ENCODE results near the gene NUCKS1. TPM values are rescaled to one million over a fixed set of nuclear protein-coding genes. Genes with fewer than 3 reads are reported as not detected.

The NUCKS1 gene
- total RNA-seq, 2 experiments from 2014 or later = 145 to 177 TPM

GRCh38 chr1:205677167-205677566, 72.8 kb downstream of the NUCKS1 start:
- H3K4me3 Mint-ChIP-seq = no peak overlapping the region
- ChIA-PET POLR2A (interaction anchor here (0.6 to 1.3 kb wide), 2 partner anchors 45 to 192 kb away, joined by 3 read pairs; partner anchors contain the start of gene ELK4), CTCF (interaction anchor here (0.9 to 10.1 kb wide), 6 partner anchors 7 to 86 kb away, joined by 3 to 101 read pairs (median 10); no protein-coding TSS in a partner anchor)
- ATAC-seq (no peak), DNase-seq (no peak)
- intact Hi-C loops (cut with micrococcal nuclease) = no loop called here
- TF ChIP-seq CTCF (IDR thresholded peaks at IDR 0.05) = no peak
- H3K9me3 Mint-ChIP-seq = no peaks in the 10 kb centered on the region
- H3K27ac Mint-ChIP-seq = no peak overlapping the region
- H3K4me1 Mint-ChIP-seq (ENCODE audit: low read depth) = peaks cover 12% of the 10 kb centered on the region
- no peaks in the 10 kb centered on the region for H3K36me3 Mint-ChIP-seq (ENCODE audit: low read depth)
- peaks cover 16% of the 10 kb centered on the region for H3K27me3 Mint-ChIP-seq

- ChIA-PET CTCF (interaction anchor here (1.5 to 10.1 kb wide), 3 partner anchors 19 to 85 kb away, joined by 10 to 101 read pairs (median 33); no protein-coding TSS in a partner anchor), POLR2A (no interaction called here)
- H3K27me3 Mint-ChIP-seq = peaks cover 17% of the 10 kb centered on the region
Observed at GRCh38 chr1:205676597-205676996, 73.4 kb downstream of the NUCKS1 start.

GRCh38 chr1:205676002-205676401, 74.0 kb downstream of the NUCKS1 start:
- intact Hi-C loops (cut with micrococcal nuclease) = no loop called here
- ChIA-PET POLR2A (no interaction called here), CTCF (interaction anchor here (5.8 to 10.1 kb wide), 2 partner anchors 19 to 35 kb away, joined by 33 to 101 read pairs; no protein-coding TSS in a partner anchor)
- Mint-ChIP-seq H3K9me3 (no peaks in the 10 kb centered on the region), H3K36me3 (ENCODE audit: low read depth) (no peaks in the 10 kb centered on the region), H3K27ac (no peak overlapping the region), H3K4me3 (no peak overlapping the region), H3K4me1 (ENCODE audit: low read depth) (peaks cover 12% of the 10 kb centered on the region), H3K27me3 (peaks cover 14% of the 10 kb centered on the region)
- ATAC-seq (no peak), DNase-seq (no peak)
- TF ChIP-seq CTCF (IDR thresholded peaks at IDR 0.05) = no peak

More at GRCh38 chr1:205676597-205676996, 73.4 kb downstream of the NUCKS1 start:
- no peaks in the 10 kb centered on the region for H3K36me3 Mint-ChIP-seq (ENCODE audit: low read depth)
- no peak overlapping the region for H3K27ac Mint-ChIP-seq
- no peak overlapping the region for H3K4me3 Mint-ChIP-seq
- DNase-seq (no peak), ATAC-seq (no peak)
- H3K9me3 Mint-ChIP-seq = no peaks in the 10 kb centered on the region
- intact Hi-C loops (cut with micrococcal nuclease) = no loop called here
- peaks cover 12% of the 10 kb centered on the region for H3K4me1 Mint-ChIP-seq (ENCODE audit: low read depth)
- no peak for TF ChIP-seq CTCF (IDR thresholded peaks at IDR 0.05)

DNA sequence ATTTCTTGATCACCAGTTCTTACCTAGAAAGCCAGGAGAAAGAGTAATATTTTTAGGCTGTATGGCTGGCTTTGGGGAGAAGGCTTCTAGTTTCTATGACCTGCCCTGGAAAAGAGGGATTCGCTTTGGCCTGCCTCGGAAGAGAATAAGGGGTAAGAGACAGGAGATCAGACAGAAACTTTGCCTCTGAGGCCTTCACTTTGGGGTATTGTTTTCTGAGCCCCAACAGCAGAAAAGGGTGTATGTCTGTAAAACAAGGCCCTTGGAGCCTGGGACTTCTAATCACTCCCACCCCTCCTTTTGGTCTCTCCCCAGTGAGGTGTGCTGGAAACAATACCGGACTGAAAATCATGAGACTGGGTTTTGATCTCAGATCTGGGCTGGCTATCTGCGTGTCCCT, 74.7 kb downstream of the NUCKS1 start:
- H3K36me3 Mint-ChIP-seq (ENCODE audit: low read depth) = no peaks in the 10 kb centered on the region
- DNase-seq (no peak), ATAC-seq (no peak)
- H3K27ac Mint-ChIP-seq = no peak overlapping the region
- peaks cover 10% of the 10 kb centered on the region for H3K27me3 Mint-ChIP-seq
- peaks cover 8% of the 10 kb centered on the region for H3K4me1 Mint-ChIP-seq (ENCODE audit: low read depth)
- ChIA-PET CTCF (interaction anchor here (10.1 kb wide), 1 partner anchor 18 kb away, joined by 101 read pairs; no protein-coding TSS in a partner anchor), POLR2A (no interaction called here)
- H3K4me3 Mint-ChIP-seq = no peak overlapping the region
- H3K9me3 Mint-ChIP-seq = no peaks in the 10 kb centered on the region
- intact Hi-C loops (cut with micrococcal nuclease) = no loop called here
- no peak for TF ChIP-seq CTCF (IDR thresholded peaks at IDR 0.05)

DNA sequence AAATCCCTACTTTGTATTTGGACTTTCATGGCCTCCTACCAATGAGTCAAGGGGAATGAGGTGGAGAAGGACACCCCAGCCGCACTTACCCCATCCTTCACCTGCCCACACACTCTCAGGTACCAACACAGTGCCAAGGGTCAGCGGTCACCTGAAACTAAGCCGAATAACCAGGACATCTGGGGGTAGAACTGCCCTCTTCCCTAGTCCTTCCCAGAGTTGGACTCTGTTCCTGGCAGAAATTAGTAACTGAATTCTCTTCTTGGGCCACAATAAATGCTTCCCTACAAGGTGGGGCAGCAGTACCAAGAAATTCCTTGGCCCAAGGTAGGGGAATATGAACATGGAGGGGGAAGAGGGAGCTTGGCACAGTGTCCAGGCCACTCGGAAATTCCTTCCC, 77.0 kb downstream of the NUCKS1 start:
- H3K27me3 Mint-ChIP-seq = peaks cover 14% of the 10 kb centered on the region

More for the DNA sequence above, 77.0 kb downstream of the NUCKS1 start:
- Mint-ChIP-seq H3K4me3 (no peak overlapping the region), H3K36me3 (ENCODE audit: low read depth) (no peaks in the 10 kb centered on the region), H3K4me1 (ENCODE audit: low read depth) (peaks cover 7% of the 10 kb centered on the region), H3K27ac (no peak overlapping the region), H3K9me3 (no peaks in the 10 kb centered on the region)
- CTCF ChIA-PET = interaction anchor here (1.1 to 10.1 kb wide), 7 partner anchors 16 to 304 kb away, joined by 3 to 101 read pairs (median 4); no protein-coding TSS in a partner anchor
- no peak for ATAC-seq
- intact Hi-C loops (cut with micrococcal nuclease) = no loop called here
- DNase-seq = no peak
- POLR2A ChIA-PET = no interaction called here
- TF ChIP-seq CTCF (IDR thresholded peaks at IDR 0.05) = no peak
